VCaP (cell line): Measurements from ENCODE around the gene MCTP1.

Experiments
- H3K27ac ChIP-seq: fragments of 450-650 bp; 2 replicates; pipeline ENCODE4 v1.5.1; 2017
- TF ChIP-seq, protein P1 (sequence below): fragments of 450-650 bp; conservative IDR thresholded peaks from 2 replicates; pipeline ENCODE4 v1.5.1; 2017; ENCODE audit warnings: mild to moderate bottlenecking, moderate library complexity

Gene MCTP1

DNA sequence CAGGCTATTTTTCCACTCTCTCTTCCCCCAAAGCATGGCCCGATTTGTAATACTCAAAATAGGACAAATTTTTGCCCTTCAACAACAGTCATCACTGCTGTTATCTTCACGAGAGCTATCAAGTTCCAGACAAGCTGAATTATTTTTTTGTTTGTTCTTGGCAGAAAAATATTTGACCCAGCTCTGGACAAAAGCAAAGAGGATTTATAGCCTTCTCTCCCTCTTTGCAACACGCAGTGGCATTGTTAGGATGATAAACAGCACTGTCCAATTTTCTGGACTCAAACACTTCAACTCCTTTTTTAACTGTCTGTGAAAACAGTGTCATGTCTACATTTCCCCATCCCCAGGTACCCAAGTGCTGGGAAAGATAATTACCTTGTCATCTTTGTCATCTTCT is 506.2 kb downstream of the MCTP1 start:
- TF ChIP-seq, protein P1, sequence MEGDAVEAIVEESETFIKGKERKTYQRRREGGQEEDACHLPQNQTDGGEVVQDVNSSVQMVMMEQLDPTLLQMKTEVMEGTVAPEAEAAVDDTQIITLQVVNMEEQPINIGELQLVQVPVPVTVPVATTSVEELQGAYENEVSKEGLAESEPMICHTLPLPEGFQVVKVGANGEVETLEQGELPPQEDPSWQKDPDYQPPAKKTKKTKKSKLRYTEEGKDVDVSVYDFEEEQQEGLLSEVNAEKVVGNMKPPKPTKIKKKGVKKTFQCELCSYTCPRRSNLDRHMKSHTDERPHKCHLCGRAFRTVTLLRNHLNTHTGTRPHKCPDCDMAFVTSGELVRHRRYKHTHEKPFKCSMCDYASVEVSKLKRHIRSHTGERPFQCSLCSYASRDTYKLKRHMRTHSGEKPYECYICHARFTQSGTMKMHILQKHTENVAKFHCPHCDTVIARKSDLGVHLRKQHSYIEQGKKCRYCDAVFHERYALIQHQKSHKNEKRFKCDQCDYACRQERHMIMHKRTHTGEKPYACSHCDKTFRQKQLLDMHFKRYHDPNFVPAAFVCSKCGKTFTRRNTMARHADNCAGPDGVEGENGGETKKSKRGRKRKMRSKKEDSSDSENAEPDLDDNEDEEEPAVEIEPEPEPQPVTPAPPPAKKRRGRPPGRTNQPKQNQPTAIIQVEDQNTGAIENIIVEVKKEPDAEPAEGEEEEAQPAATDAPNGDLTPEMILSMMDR: no peak
- no peak overlapping the region for H3K27ac ChIP-seq

DNA sequence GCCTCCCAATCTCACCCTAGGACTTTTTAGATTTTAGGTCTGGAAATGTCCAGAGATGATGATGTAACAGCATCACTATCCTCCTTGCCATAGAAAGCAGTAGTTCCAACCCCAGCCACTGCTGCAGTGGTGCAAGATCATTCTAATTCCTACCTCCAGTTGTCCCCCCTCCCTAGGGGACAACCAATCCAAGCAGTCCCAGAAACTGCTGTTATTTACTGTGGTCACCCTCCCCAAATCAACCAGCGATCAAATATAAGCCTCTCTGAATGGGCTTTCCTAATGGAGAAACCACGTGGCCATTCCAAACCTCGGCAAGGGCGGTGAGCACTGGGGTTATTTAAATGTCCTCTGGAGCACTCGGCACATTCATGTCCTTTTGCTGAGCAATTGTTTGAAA is 506.6 kb downstream of the MCTP1 start:
- TF ChIP-seq, protein P1: no peak
- no peak overlapping the region for H3K27ac ChIP-seq

DNA sequence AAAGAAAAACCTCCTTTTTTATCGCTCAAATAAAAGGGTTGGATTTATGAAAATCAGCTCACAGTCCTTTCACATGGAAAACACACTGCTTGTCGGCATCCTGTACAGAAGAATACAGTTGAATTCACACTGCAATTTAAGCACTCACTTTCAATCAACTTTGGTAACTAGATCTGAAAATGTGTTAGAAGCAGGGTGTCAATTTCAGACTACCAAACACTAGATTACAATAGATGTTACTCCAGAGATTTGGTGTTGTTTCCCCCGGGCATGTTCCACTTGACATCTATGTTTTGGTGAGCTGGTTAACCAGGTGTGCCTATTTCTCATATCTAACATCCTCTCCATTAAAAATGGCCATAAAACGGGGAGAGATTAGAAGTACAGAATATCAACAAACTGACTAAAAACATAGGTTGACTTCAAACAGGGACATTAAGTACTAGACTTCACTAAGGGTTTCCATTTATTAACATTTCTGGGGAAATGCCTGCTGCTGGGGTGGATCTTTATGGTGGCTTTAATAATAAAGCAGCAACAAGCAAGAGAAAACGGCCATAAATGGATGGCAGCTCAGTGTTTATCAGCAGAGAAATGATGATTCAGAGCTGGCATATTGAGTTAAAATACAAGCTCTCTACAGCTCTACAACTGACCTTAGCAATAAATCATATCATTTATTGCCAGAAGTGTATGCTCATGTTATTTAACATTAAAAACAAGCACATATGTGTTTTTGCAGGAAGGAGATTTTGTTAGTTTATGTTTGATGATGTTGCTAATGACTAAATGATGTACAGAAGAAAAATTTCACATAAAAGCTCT is 507.6 kb downstream of the MCTP1 start:
- H3K27ac ChIP-seq: no peak overlapping the region
- TF ChIP-seq, protein P1: no peak

DNA sequence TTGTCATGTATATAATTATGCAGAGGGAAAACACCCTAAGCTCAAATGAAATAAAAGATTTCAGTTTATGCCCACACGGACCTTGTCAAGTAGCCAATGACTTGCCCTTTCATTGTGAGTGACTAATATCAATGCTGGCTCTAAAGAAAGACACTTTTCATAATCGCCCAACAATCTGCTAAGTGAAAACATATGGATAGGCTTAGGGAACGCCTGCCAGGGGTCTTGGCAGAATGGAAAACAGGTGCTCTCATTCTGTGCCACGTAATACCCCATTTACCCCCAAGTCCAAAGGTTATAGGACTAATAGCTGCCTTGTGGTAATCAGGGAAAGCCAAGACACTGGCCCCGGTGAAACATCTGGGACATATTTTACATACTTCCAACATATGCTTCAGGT is 508.7 kb downstream of the MCTP1 start:
- TF ChIP-seq, protein P1: no peak
- no peak overlapping the region for H3K27ac ChIP-seq

DNA sequence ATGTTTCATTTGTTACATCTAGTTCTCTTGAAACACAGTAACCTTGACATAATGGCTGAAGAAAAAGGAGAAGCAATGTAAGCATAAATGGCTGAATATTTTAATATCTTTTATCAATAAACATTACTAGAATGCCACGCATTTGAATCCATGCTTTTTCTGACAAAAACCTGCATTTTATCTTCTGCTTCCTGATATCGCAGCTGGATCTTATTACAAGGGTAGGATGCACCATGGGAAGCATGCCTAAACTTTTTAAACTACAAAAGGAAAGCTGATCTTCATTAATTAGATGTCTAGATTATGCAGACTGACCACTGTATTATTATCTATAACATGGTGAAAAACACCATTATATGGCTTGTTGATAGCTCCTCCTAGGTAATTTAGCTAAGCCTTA is 509.8 kb downstream of the MCTP1 start:
- TF ChIP-seq, protein P1: no peak
- H3K27ac ChIP-seq: no peak overlapping the region

DNA sequence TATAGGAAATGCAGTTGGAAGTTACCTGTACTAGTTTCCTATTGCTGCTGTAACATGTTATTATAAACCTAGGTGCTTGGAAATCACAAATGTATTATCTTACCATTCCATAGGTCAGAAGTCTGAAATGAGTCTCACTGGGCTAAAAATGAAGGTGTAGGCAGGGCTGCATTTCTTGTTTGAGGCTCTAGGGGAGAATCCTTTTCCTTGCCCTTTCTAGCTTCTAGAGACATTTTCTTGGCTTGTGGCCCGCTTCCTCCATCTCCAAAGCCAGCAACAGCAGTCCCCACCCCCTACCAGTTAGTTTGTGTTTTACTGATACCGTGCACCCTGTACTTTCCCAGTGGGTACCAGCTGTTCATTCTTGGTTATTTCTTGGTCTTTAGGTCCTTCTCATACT is 513.2 kb downstream of the MCTP1 start:
- TF ChIP-seq, protein P1: no peak

DNA sequence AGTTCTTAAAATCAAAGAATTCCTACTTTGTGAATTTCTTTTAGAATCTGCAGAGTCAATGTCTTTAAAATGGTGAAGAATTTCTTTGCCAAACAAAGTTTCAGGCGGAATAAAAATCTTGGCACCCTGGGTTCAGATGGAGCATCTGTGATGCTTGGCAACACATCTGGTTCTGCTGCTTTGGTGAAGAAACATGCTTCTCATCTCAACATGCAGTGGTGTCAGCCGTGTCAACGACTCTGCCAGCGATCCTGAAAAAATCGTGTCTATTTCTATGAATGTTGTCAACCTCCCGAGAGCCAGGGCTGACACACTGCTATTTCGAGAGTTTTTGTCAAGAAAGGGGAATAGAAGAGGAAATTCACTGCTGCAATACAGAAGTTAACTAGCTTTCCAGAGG is 514.9 kb downstream of the MCTP1 start:
- no peak overlapping the region for H3K27ac ChIP-seq
- TF ChIP-seq, protein P1: no peak

More for the DNA sequence above, 513.2 kb downstream of the MCTP1 start:
- no peak overlapping the region for H3K27ac ChIP-seq
